Spleen (tissue), 11 donors: ENCODE measurements around the gene ZNF165. TPM values are rescaled to one million over a fixed set of nuclear protein-coding genes. Genes with fewer than 3 reads are reported as not detected.
"Not testable (repeated sequence)": the region's sequence is repeated elsewhere in the genome, so short reads cannot be mapped to it uniquely, and the experiment has no call there.

Experiments
- DNase-seq: peaks from one replicate; pipeline ENCODE4 v3.0.0-alpha.2; 2020
- H3K27ac ChIP-seq, 8 donors: fragments of 200-600 bp; sonication (generic) in 7 of 8; 1 replicate in 4 of 8; 2 replicates in 4 of 8; pipeline versions ENCODE4 v1.5.0 to v1.8.0; 2016 to 2021; ENCODE audit warnings: inconsistent platforms in 4 of 8, mild to moderate bottlenecking in 4 of 8, moderate library complexity in 1 of 8
- H3K27me3 ChIP-seq, 7 donors: fragments of 200-600 bp; sonication (generic) in 6 of 7; replicated peaks in 1 of 7; 1 replicate in 4 of 7; 2 replicates in 3 of 7; pipeline versions ENCODE4 v1.5.0 to v1.8.0; 2016 to 2021; ENCODE audit warnings: inconsistent platforms in 3 of 7, mild to moderate bottlenecking in 1 of 7
- H3K36me3 ChIP-seq, 6 donors: fragments of 200-600 bp; sonication (generic) in 5 of 6; 1 replicate in 4 of 6; 2 replicates in 2 of 6; pipeline versions ENCODE4 v1.5.0 to v1.8.0; 2016 to 2021; ENCODE audit warnings: inconsistent platforms in 2 of 6
- H3K4me1 ChIP-seq, 6 donors: fragments of 200-600 bp; sonication (generic) in 5 of 6; 1 replicate in 3 of 6; 2 replicates in 3 of 6; pipeline versions ENCODE4 v1.5.0 to v1.8.0; 2016 to 2021; ENCODE audit warnings: inconsistent platforms in 3 of 6
- H3K4me3 ChIP-seq, 8 donors: fragments of 200-600 bp; sonication (generic) in 7 of 8; 1 replicate in 4 of 8; 2 replicates in 4 of 8; pipeline versions ENCODE4 v1.5.0 to v1.8.0; 2016 to 2021; ENCODE audit warnings: inconsistent platforms in 4 of 8, mild to moderate bottlenecking in 4 of 8, moderate library complexity in 2 of 8
- H3K9me3 ChIP-seq, 8 donors: fragments of 200-600 bp; sonication (generic) in 7 of 8; 1 replicate in 4 of 8; 2 replicates in 4 of 8; pipeline versions ENCODE4 v1.5.0 to v1.8.0; 2016 to 2021; ENCODE audit warnings: inconsistent platforms in 4 of 8
- POLR2A ChIP-seq, 3 donors: fragments of 450-650 bp; IDR thresholded peaks; one replicate each; pipeline ENCODE4 v1.5.1; 2017; ENCODE audit warnings: antibody characterized with exemption in 3 of 3, mild to moderate bottlenecking in 1 of 3
- POLR2AphosphoS5 ChIP-seq, 3 donors: sonication (generic); formaldehyde crosslinking; IDR thresholded peaks; one replicate each; pipeline ENCODE4 v1.5.1; 2017; ENCODE audit warnings: antibody characterized with exemption in 3 of 3
- WGBS, 5 donors: extraction: QIAGEN DNeasy Blood & Tissue Kit in 3 of 5; methylation state at CpG; one replicate each; pipeline versions ENCODE4 v1.1.5 to v1.1.7; 2013 to 2018; 5-methylcytosine and 5-hydroxymethylcytosine counted together
- intact Hi-C: fragments of 100-400 bp; cut with DNase I; formaldehyde crosslinking; loops from one replicate; pipeline ENCODE4 v1.15.0; 2023; ENCODE audit warnings: low total_unique reads
- polyA plus RNA-seq, 3 donors: library from polyadenylated mRNA; stranded (reverse); fragments of 200-250 nt; gene quantifications; one replicate each; pipeline ENCODE4 v1.2.1, GENCODE V29; 2013
- total RNA-seq, 7 donors: library from RNA; depleted of rRNA in 3 of 7; stranded (reverse); fragments of >200 nt in 3 of 7; fragmentation: NEBNext Ultra II Directional in 4 of 7; extraction: Animal tissue kit (Norgen Biotek cat#: 25700) in 4 of 7; gene quantifications; one replicate each; pipeline versions ENCODE4 v1.1.0 to v1.2.1, GENCODE V29; 2016 to 2021
- TF ChIP-seq, protein P1 (sequence below), 11 experiments: fragments of 200-600 bp in 7 of 11; fragments of 450-650 bp in 4 of 11; sonication (generic) in 4 of 11; IDR thresholded peaks in 8 of 11; conservative IDR thresholded peaks in 3 of 11; 1 replicate in 7 of 11; 2 replicates in 4 of 11; pipeline versions ENCODE4 v1.4.0 to v1.8.0; 2016 to 2021; ENCODE audit warnings: antibody characterized with exemption in 11 of 11, inconsistent platforms in 4 of 11, mild to moderate bottlenecking in 1 of 11
- donor health status: healthy with polysubstance abuse.
- donor health status: DM: no; HTN: no; CAD: no; lungs with moderate emphysema.
- donor health status: DM: no; HTN: no; CAD: no.
- donor health status: Bipolar disorder and iron deficiency.
- donor health status: healthy.
- donor health status: DM: no; HTN: no; CAD: no.
- donor health status: DM: yes; HTN: yes; CAD: no.

ZNF165 gene
- total and polyA plus RNA-seq, 10 donors = 0.60 to 2.0 (median 1.2) TPM

DNA sequence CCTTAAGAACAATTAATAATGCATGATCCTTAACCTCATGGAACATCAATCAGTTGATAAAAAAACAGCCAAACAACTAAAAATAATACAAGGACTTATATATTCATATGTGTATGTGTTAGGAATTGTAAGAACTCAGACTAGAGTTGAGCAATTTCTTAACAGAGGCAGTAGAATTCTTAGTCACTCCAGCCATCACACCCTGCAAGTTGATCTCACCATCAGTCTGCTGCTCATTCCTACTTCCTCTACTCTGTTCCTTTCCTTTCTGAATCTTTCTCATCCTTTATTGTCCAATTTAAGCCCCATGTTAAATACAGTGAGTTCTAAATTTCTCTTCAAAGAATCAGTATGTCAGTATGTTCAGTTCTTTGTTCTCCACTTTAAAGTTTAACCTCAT is 2.6 kb downstream of the ZNF165 start:
- no peak overlapping the region for H3K27ac ChIP-seq
- no peak overlapping the region for H3K4me3 ChIP-seq
- H3K27me3 ChIP-seq = no peaks in the 10 kb centered on the region
- intact Hi-C loops = no loop called here
- TF ChIP-seq POLR2AphosphoS5 (IDR thresholded peaks at IDR 0.05) (no peak), POLR2A (IDR thresholded peaks at IDR 0.05) (no peak)
- TF ChIP-seq, protein P1, sequence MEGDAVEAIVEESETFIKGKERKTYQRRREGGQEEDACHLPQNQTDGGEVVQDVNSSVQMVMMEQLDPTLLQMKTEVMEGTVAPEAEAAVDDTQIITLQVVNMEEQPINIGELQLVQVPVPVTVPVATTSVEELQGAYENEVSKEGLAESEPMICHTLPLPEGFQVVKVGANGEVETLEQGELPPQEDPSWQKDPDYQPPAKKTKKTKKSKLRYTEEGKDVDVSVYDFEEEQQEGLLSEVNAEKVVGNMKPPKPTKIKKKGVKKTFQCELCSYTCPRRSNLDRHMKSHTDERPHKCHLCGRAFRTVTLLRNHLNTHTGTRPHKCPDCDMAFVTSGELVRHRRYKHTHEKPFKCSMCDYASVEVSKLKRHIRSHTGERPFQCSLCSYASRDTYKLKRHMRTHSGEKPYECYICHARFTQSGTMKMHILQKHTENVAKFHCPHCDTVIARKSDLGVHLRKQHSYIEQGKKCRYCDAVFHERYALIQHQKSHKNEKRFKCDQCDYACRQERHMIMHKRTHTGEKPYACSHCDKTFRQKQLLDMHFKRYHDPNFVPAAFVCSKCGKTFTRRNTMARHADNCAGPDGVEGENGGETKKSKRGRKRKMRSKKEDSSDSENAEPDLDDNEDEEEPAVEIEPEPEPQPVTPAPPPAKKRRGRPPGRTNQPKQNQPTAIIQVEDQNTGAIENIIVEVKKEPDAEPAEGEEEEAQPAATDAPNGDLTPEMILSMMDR (IDR thresholded peaks at IDR 0.05 in 8 of 11, conservative IDR thresholded peaks at IDR 0.05 in 3 of 11) = no peak
- DNase-seq = no peak
- H3K36me3 ChIP-seq = peaks cover 0 to 29% (median 18%) of the 10 kb centered on the region in 6 donors
- peaks cover 0 to 17% (median 10%) of the 10 kb centered on the region in 8 donors for H3K9me3 ChIP-seq
- H3K4me1 ChIP-seq = peaks cover 2 to 24% (median 17%) of the 10 kb centered on the region in 6 donors

DNA sequence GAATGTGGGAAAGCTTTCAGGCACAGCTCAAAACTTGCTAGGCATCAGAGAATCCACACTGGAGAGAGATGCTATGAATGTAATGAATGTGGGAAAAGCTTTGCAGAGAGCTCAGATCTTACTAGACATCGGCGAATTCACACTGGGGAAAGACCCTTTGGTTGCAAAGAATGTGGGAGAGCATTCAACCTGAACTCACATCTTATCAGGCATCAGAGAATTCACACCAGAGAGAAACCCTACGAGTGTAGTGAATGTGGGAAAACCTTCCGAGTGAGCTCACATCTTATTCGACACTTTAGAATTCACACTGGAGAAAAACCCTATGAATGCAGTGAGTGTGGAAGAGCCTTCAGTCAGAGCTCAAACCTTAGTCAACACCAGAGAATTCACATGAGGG is 8.7 kb downstream of the ZNF165 start:
- TF ChIP-seq, protein P1 (IDR thresholded peaks at IDR 0.05 in 8 of 11, conservative IDR thresholded peaks at IDR 0.05 in 3 of 11) = no peak
- TF ChIP-seq POLR2AphosphoS5 (IDR thresholded peaks at IDR 0.05) (no peak), POLR2A (IDR thresholded peaks at IDR 0.05) (no peak)
- peaks cover 0 to 5% (median 0%) of the 10 kb centered on the region in 7 donors for H3K27me3 ChIP-seq
- intact Hi-C loops = no loop called here

DNA sequence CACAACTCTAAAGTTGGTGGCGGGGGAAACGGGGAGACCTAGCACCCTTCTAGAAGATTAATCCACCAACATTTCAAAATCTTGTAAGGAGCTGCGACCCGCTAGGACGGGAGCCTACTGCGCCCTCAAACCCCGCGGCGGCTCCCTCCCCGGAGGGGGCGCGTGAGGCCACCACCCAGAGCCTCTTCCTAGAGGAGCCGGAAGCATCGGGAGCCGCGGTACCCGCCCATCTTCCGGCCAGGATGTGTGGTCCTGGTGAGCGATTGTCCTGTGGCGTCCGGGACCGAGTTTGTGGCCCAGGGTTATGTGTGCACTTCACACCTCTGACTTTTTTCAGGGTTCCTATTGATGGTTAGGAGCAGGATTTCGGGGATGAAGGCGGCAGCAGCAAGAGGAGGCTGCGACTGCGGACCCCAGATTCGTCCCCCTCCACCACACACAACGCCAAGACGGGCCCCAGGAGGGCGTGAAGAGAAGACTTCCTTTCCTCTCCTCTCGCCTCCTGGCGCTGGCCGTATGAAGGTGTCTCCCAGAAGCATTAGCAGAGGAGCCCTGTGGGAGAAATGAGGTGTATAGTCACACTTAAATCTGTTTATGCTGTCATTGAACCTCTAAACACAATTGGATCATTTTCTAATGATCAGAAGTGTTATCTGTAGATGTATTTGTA is 10.7 kb downstream of the ZNF165 start:
- 22 to 33% (median 29%) methylated on average over 33 of the region's 33 CpGs for WGBS, 5 donors
- H3K27me3 ChIP-seq = peaks cover 0 to 5% (median 0%) of the 10 kb centered on the region in 7 donors

More for the DNA sequence above, 8.7 kb downstream of the ZNF165 start:
- Histone ChIP-seq H3K4me3 (no peak overlapping the region), H3K36me3 (peaks cover 0 to 54% (median 34%) of the 10 kb centered on the region in 6 donors), H3K27ac (no peak overlapping the region), H3K4me1 (peaks cover 0 to 4% (median 0%) of the 10 kb centered on the region in 6 donors), H3K9me3 (peaks cover 4 to 56% (median 44%) of the 10 kb centered on the region in 8 donors)
- no peak for DNase-seq
- 92 to 98% (median 96%) methylated on average over 5 of the region's 5 CpGs for WGBS, 5 donors

DNA sequence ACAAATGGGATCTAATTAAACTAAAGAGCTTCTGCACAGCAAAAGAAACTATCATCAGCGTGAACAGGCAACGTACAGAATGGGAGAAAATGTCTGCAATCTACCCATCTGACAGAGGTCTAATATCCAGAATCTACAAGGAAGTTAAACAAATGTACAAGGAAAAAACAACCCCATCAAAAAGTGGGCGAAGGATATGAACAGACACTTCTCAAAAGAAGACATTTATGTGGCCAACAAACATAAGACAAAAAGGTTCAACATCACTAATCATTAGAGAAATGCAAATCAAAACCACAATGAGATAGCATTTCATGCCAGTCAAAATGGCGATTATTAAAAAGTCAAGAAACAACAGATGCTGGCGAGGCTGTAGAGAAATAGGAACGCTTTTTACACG is 21.9 kb downstream of the ZNF165 start:
- intact Hi-C loops, H3K27ac ChIP-seq, H3K4me3 ChIP-seq, H3K36me3 ChIP-seq, H3K9me3 ChIP-seq, DNase-seq, H3K27me3 ChIP-seq: not testable (repeated sequence)
- H3K4me1 ChIP-seq = peaks cover 0 to 14% (median 11%) of the 10 kb centered on the region in 6 donors
- WGBS, 5 donors = 86 to 90% (median 87%) methylated on average over 7 of the region's 7 CpGs

More for the DNA sequence above, 10.7 kb downstream of the ZNF165 start:
- Histone ChIP-seq H3K4me1 (peaks cover 0 to 4% (median 0%) of the 10 kb centered on the region in 6 donors), H3K4me3 (peak overlapping the region in 4 of 8 donors; percentile 11 to 58 (median 24)), H3K27ac (peak overlapping the region in 2 of 8 donors; percentile 22 to 34), H3K9me3 (peaks cover 4 to 56% (median 44%) of the 10 kb centered on the region in 8 donors), H3K36me3 (peaks cover 0 to 44% (median 25%) of the 10 kb centered on the region in 6 donors)
- intact Hi-C loops = no loop called here
- no peak for DNase-seq
- peak in 2 of 3 donors; percentile 61 to 63 for TF ChIP-seq POLR2AphosphoS5 (IDR thresholded peaks at IDR 0.05)
- no peak for TF ChIP-seq POLR2A (IDR thresholded peaks at IDR 0.05)
- TF ChIP-seq, protein P1 (IDR thresholded peaks at IDR 0.05 in 8 of 11, conservative IDR thresholded peaks at IDR 0.05 in 3 of 11) = no peak

DNA sequence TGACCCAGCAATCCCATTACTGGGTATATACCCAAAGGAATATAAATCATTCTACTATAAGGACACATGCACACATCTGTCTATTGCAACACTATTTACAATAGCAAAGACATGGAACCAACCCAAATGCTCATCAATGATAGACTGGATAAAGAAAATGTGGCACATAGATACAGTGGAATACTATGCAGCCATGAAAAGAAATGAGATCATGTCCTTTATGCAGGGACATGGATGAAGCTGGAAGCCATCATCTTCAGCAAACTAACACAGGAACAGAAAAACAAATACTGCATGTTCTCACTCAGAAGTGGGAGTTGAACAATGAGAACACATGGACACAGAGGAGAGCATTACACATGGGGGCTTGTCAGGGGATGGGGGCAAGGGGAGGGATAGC is 22.3 kb downstream of the ZNF165 start:
- H3K4me3 ChIP-seq, DNase-seq, H3K36me3 ChIP-seq, H3K27ac ChIP-seq, H3K27me3 ChIP-seq, H3K9me3 ChIP-seq, intact Hi-C loops: not testable (repeated sequence)
- H3K4me1 ChIP-seq = peaks cover 0 to 14% (median 11%) of the 10 kb centered on the region in 6 donors
